H9 (cell line): ENCODE measurements around the gene VEGFA. TPM values are rescaled to one million over a fixed set of nuclear protein-coding genes. Genes with fewer than 3 reads are reported as not detected.

Source experiments
- DNase-seq: peaks from one replicate; pipeline ENCODE4 v3.0.0-alpha.2; 2017
- H2AFZ ChIP-seq: one replicate; pipeline ENCODE4 v1.6.1; 2013; ENCODE audit warnings: mild to moderate bottlenecking, low read length, control low read depth, moderate library complexity
- H2AK5ac ChIP-seq: 2 replicates; pipeline ENCODE4 v1.6.1; 2013; ENCODE audit warnings: low read length, control low read depth, mixed read lengths; ENCODE audit not compliant: insufficient read length
- H2BK120ac ChIP-seq: one replicate; pipeline ENCODE4 v1.6.1; 2013; ENCODE audit warnings: low read depth, mild to moderate bottlenecking, low read length, control low read depth, inconsistent platforms; ENCODE audit not compliant: poor library complexity, severe bottlenecking
- H2BK12ac ChIP-seq: 2 replicates; pipeline ENCODE4 v1.6.1; 2013; ENCODE audit warnings: low read length, control low read depth, mixed read lengths, low read depth; ENCODE audit not compliant: insufficient read length
- H2BK15ac ChIP-seq: 2 replicates; pipeline ENCODE4 v1.6.1; 2013; ENCODE audit warnings: low read depth, low read length, control low read depth
- H2BK20ac ChIP-seq: one replicate; pipeline ENCODE4 v1.6.1; 2013; ENCODE audit warnings: low read depth, mild to moderate bottlenecking, low read length, control low read depth, inconsistent platforms; ENCODE audit not compliant: poor library complexity, severe bottlenecking
- H2BK5ac ChIP-seq: 2 replicates; pipeline ENCODE4 v1.6.1; 2013; ENCODE audit warnings: low read length, control low read depth, mixed read lengths; ENCODE audit not compliant: insufficient read length
- H3K14ac ChIP-seq: 2 replicates; pipeline ENCODE4 v1.6.1; 2013; ENCODE audit warnings: low read length, control low read depth; ENCODE audit not compliant: insufficient read depth
- H3K18ac ChIP-seq: 2 replicates; pipeline ENCODE4 v1.6.1; 2013; ENCODE audit warnings: low read depth, mild to moderate bottlenecking, mixed read lengths, low read length, control low read depth; ENCODE audit not compliant: insufficient read length
- H3K23ac ChIP-seq: 2 replicates; pipeline ENCODE4 v1.6.1; 2013; ENCODE audit warnings: low read length, control low read depth, mixed read lengths, low read depth; ENCODE audit not compliant: insufficient read length
- H3K23me2 ChIP-seq: 2 replicates; pipeline ENCODE4 v1.6.1; 2013; ENCODE audit warnings: low read depth, mild to moderate bottlenecking, mixed read lengths, low read length, control low read depth; ENCODE audit not compliant: insufficient read length, poor library complexity, severe bottlenecking
- H3K27ac ChIP-seq: 2 replicates; pipeline ENCODE4 v1.5.1; 2013; ENCODE audit warnings: low read length, control low read depth, mixed read lengths, low read depth; ENCODE audit not compliant: insufficient read length
- H3K27me3 ChIP-seq: 2 replicates; pipeline ENCODE4 v1.6.1; 2013; ENCODE audit warnings: low read length, control low read depth, inconsistent platforms; ENCODE audit not compliant: insufficient read depth
- H3K4ac ChIP-seq: 2 replicates; pipeline ENCODE4 v1.6.1; 2013; ENCODE audit warnings: low read depth, mild to moderate bottlenecking, control low read depth, inconsistent platforms, low read length, moderate library complexity
- H3K4me1 ChIP-seq: 2 replicates; pipeline ENCODE4 v1.6.1; 2013; ENCODE audit warnings: low read length, control low read depth, inconsistent platforms; ENCODE audit not compliant: insufficient read depth
- H3K4me2 ChIP-seq: 2 replicates; pipeline ENCODE4 v1.6.1; 2013; ENCODE audit warnings: low read length, control low read depth, mixed read lengths; ENCODE audit not compliant: insufficient read length, insufficient read depth
- H3K56ac ChIP-seq: 2 replicates; pipeline ENCODE4 v1.6.1; 2013; ENCODE audit warnings: low read depth, mild to moderate bottlenecking, mixed read lengths, low read length, control low read depth; ENCODE audit not compliant: insufficient read length
- H3K79me1 ChIP-seq: 2 replicates; pipeline ENCODE4 v1.6.1; 2013; ENCODE audit warnings: low read depth, mild to moderate bottlenecking, moderate library complexity, low read length, control low read depth, inconsistent platforms; ENCODE audit not compliant: insufficient read depth, poor library complexity, severe bottlenecking
- H3K79me2 ChIP-seq: 2 replicates; pipeline ENCODE4 v1.6.1; 2013; ENCODE audit warnings: low read length, control low read depth, inconsistent platforms; ENCODE audit not compliant: insufficient read depth
- H3K9ac ChIP-seq: 2 replicates; pipeline ENCODE4 v1.6.1; 2013; ENCODE audit warnings: low read length, control low read depth, mixed read lengths; ENCODE audit not compliant: insufficient read length; ENCODE audit errors: extremely low read depth
- H3K9me3 ChIP-seq: one replicate; pipeline ENCODE4 v1.6.1; 2013; ENCODE audit warnings: low read depth, low read length, inconsistent platforms; ENCODE audit not compliant: control insufficient read depth
- H3T11ph ChIP-seq: one replicate; pipeline ENCODE4 v1.6.1; 2013; ENCODE audit warnings: mild to moderate bottlenecking, low read length, control low read depth, inconsistent platforms
- H4K20me1 ChIP-seq: one replicate; pipeline ENCODE4 v1.6.1; 2013; ENCODE audit not compliant: control insufficient read depth, insufficient read length, insufficient read depth
- H4K5ac ChIP-seq: 2 replicates; pipeline ENCODE4 v1.6.1; 2013; ENCODE audit warnings: low read depth, mild to moderate bottlenecking, mixed read lengths, low read length, control low read depth; ENCODE audit not compliant: insufficient read length
- H4K8ac ChIP-seq: replicated peaks from 2 replicates; pipeline ENCODE4 v1.6.1; 2013; ENCODE audit warnings: low read length, control low read depth, mixed read lengths, low read depth; ENCODE audit not compliant: insufficient read length
- H4K91ac ChIP-seq: 2 replicates; pipeline ENCODE4 v1.6.1; 2013; ENCODE audit warnings: low read depth, mild to moderate bottlenecking, moderate library complexity, mixed read lengths, low read length, control low read depth; ENCODE audit not compliant: insufficient read length
- H3K27ac Mint-ChIP-seq, 3 experiments: 2 replicates in 2 of 3; 3 replicates in 1 of 3; pipeline ENCODE4 v1.8.0; 2020 to 2021; ENCODE audit warnings: mixed read lengths in 3 of 3, mild to moderate bottlenecking in 1 of 3, moderate library complexity in 1 of 3
- H3K27me3 Mint-ChIP-seq: 2 replicates; pipeline ENCODE4 v1.8.0; 2021; ENCODE audit warnings: low read depth, mild to moderate bottlenecking, moderate library complexity, mixed read lengths
- H3K36me3 Mint-ChIP-seq, 3 experiments: 2 replicates in 2 of 3; 3 replicates in 1 of 3; pipeline ENCODE4 v1.8.0; 2020 to 2021; ENCODE audit warnings: low read depth in 3 of 3, mixed read lengths in 3 of 3; ENCODE audit not compliant: insufficient read depth in 1 of 3
- H3K4me1 Mint-ChIP-seq, 2 experiments: 2 replicates each; pipeline ENCODE4 v1.8.0; 2020; ENCODE audit warnings: mixed read lengths in 2 of 2
- H3K4me3 Mint-ChIP-seq, 2 experiments: 2 replicates in 1 of 2; 3 replicates in 1 of 2; pipeline ENCODE4 v1.8.0; 2020 to 2021; ENCODE audit warnings: mild to moderate bottlenecking in 2 of 2, mixed read lengths in 2 of 2, moderate library complexity in 1 of 2
- H3K9me3 Mint-ChIP-seq, 2 experiments: 2 replicates in 1 of 2; 3 replicates in 1 of 2; pipeline ENCODE4 v1.8.0; 2020; ENCODE audit warnings: mild to moderate bottlenecking in 2 of 2, mixed read lengths in 2 of 2, moderate library complexity in 1 of 2
- WGBS: extraction: QIAGEN DNeasy Blood & Tissue Kit; methylation state at CpG from one replicate; pipeline ENCODE4 v1.1.7; 2013; ENCODE audit warnings: missing lambda C conversion rate, low lambda C conversion rate, mixed read lengths; ENCODE audit not compliant: insufficient read length; ENCODE audit errors: extremely low coverage; 5-methylcytosine and 5-hydroxymethylcytosine counted together
- total RNA-seq: library from RNA; stranded (reverse); gene quantifications from 2 replicates; pipeline ENCODE4 v1.2.1, GENCODE V29; 2021
- TF ChIP-seq, protein P1 (sequence below): fragments of 200-600 bp; sonication (generic); conservative IDR thresholded peaks from 3 replicates; pipeline ENCODE4 v1.8.0; 2021; ENCODE audit warnings: antibody characterized with exemption, mild to moderate bottlenecking

Gene VEGFA
- total RNA-seq, 1 experiment from 2014 or later: 47.9 TPM

DNA sequence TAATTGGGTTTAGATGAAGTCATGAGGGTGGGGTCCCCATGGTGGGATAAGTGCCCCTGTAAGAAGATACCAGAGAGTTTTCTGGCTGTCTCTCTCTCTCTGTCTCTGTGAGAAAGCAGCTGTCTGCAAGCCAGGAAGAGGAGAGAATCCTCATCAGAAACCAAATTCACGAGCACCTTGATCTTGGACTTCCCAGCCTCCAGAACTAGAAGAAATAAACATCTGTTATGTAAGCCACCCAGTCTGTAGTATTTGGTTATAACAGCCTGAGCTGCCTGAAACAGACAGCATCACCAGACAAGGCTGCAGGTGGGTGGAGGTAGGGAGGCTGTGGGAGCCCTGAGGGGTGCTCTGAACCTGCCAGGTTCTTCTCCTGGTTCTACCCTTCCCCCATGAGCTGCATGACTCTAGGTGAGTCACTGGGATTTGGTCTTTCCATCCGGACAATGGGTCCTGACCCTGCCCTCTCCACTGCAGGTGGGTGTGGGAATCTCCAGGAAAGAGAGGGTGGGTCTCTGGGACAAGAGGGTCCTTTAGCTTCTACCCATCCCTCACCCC lies 34.3 kb upstream of the VEGFA start:
- Histone ChIP-seq H3K18ac (no peak overlapping the region), H4K8ac (no peak overlapping the region), H2AFZ (no peak overlapping the region), H3K56ac (no peak overlapping the region), H3K79me2 (no peaks in the 10 kb centered on the region), H2BK120ac (no peak overlapping the region), H2BK20ac (no peak overlapping the region), H2BK15ac (no peak overlapping the region), H2AK5ac (no peak overlapping the region), H2BK12ac (no peak overlapping the region), H3K4ac (no peak overlapping the region), H3K23ac (no peak overlapping the region), H3K79me1 (no peaks in the 10 kb centered on the region), H4K5ac (no peak overlapping the region), H4K91ac (no peak overlapping the region), H3K9ac (no peak overlapping the region), H3K23me2 (no peaks in the 10 kb centered on the region), H3K27me3 (no peaks in the 10 kb centered on the region), H4K20me1 (no peaks in the 10 kb centered on the region), H3K27ac (no peak overlapping the region), H3K4me2 (no peak overlapping the region), H3K9me3 (no peaks in the 10 kb centered on the region), H3K14ac (no peak overlapping the region), H2BK5ac (no peak overlapping the region), H3K4me1 (no peaks in the 10 kb centered on the region), H3T11ph (no peak overlapping the region)
- Mint-ChIP-seq H3K9me3 (peaks cover 7% of the 10 kb centered on the region in 2 experiments), H3K27me3 (peaks cover 1% of the 10 kb centered on the region; the same call in 1 of the 2 replicates), H3K4me3 (no peak overlapping the region), H3K27ac (peak overlapping the region in 1 of 3 experiments; percentile 57; a peak in 1 of 7 replicates), H3K4me1 (peaks cover 9 to 28% of the 10 kb centered on the region in 2 experiments), H3K36me3 (peaks cover 0 to 8% (median 0%) of the 10 kb centered on the region in 3 experiments; a peak in 4 of 7 replicates)
- WGBS: no CpG with 5 or more reads among the region's 2 CpGs
- TF ChIP-seq, protein P1, sequence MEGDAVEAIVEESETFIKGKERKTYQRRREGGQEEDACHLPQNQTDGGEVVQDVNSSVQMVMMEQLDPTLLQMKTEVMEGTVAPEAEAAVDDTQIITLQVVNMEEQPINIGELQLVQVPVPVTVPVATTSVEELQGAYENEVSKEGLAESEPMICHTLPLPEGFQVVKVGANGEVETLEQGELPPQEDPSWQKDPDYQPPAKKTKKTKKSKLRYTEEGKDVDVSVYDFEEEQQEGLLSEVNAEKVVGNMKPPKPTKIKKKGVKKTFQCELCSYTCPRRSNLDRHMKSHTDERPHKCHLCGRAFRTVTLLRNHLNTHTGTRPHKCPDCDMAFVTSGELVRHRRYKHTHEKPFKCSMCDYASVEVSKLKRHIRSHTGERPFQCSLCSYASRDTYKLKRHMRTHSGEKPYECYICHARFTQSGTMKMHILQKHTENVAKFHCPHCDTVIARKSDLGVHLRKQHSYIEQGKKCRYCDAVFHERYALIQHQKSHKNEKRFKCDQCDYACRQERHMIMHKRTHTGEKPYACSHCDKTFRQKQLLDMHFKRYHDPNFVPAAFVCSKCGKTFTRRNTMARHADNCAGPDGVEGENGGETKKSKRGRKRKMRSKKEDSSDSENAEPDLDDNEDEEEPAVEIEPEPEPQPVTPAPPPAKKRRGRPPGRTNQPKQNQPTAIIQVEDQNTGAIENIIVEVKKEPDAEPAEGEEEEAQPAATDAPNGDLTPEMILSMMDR: no peak
- DNase-seq: peak; percentile 13
